K562 treated with DMSO at 1 percent for 4 hours (cell line): ENCODE data around the gene KRTAP4-16. TPM values are rescaled to one million over a fixed set of nuclear protein-coding genes. Genes with fewer than 3 reads are reported as not detected.

Experiments
- total RNA-seq: library from RNA; unstranded; fragments of 300-600 nt; gene quantifications from 2 replicates; pipeline ENCODE4 v1.2.3, GENCODE V29; 2022; ENCODE audit not compliant: insufficient read depth

Gene KRTAP4-16
- not detected in 2 replicates for total RNA-seq

DNA sequence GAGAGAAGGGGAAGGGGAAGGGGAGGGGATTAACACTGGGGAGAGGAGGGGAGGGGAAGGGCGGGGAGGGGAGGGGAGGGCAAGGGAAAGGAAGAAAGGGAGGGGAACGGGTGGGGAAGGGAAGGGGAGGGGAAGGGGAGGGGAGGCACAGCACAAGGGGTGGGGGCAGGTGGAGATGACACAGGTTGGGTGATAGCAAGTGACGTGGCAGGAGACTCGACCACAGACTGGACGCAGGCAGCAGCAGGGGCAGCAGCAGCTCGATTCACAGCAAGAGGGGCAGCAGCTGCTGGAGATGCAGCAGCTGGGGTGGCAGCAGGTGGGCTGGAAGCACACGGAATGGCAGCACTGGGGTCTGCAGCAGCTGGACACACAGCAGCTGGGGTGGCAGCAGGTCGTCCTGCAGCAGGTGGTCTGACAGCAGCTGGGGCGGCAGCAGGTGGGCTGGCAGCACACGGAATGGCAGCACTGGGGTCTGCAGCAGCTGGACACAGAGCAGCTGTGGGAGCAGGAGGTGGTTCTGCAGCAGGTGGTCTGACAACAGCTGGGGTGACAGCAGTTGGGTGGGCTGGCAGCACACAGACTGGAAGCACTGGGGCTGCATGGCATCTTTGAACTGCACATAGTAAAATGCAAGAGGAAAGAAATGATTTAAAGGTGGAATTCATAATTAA lies at the start of gene KRTAP4-16:
TSS of gene KRTAP4-16 (minus strand) at position 624 of the 674 bp plus-strand sequence. CDS start at position 624, 0 bp downstream.

DNA sequence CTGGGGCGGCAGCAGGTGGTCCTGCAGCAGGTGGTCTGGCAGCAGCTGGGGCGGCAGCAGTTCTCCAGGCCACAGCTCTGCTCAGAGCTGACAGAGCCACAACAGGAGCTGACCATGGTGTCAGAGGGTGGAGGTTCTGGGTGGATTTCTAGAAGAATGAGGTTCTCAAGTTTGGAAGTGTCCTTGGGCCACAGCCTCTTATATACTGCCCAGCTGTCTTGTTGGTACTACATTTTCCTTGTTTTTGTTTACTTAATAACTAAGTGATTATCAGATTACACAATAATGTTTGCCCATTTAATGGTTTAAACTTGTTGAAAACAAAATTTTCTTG lies 47.6 kb upstream of the KRTAP4-16 start, which contains the start of gene KRTAP4-5:
TSS of gene KRTAP4-5 (minus strand) at position 174 of the 334 bp plus-strand sequence. CDS start at position 116, 58 bp downstream.

DNA sequence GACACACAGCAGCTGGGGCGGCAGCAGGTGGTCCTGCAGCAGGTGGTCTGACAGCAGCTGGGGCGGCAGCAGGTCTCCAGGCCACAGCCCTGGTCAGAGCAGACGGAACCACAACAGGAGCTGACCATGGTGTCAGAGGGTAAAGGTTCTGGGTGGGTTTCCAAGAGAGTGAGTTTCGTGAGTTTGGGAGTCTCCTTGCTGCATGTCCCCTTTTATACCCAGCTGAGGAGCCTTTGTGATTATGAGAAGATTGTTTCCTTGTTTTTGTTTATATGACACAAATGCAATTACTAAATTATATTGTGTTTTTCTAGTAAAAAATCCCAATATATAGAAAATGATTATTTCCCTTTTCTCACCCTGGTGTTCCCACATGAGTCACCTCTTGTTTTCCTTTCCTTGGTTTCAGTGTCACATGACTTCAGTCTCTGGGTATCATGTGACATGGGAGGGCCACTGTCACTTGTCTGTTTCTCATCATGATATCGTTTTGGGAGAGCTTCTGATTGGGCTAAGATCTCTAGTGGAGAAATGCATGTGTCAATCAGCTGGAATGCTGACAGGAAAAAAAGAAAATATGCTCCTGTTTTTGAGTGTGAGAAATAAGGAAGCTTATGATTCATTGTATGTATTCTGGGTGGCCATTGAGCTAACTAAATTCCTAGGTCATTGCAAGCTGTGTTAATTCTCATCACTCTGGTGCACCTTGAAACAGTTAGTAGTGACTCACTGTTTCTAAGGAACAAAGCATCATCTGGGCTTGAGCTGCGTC lies 38.5 kb upstream of the KRTAP4-16 start, which contains the start of gene KRTAP4-6:
TSS of gene KRTAP4-6 (minus strand) at position 185 of the 772 bp plus-strand sequence. CDS start at position 128, 57 bp downstream.

DNA sequence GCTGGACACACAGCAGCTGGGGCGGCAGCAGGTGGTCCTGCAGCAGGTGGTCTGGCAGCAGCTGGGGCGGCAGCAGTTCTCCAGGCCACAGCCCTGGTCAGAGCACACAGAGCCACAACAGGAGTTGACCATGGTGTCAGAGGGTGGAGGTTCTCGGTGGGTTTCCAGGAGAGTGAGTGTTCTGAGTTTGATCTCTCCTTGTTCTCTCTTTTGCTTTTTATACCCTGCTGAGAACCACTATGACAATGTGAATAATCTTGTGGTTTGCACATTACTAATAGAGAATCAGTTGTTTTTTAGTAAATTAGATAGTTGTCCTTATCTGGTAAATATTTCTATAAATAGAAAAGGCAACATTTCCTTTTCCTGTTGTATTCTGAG lies 22.0 kb upstream of the KRTAP4-16 start, which contains the start of gene KRTAP4-12:
TSS of gene KRTAP4-12 (minus strand) at position 192 of the 381 bp plus-strand sequence. CDS start at position 132, 60 bp downstream.

DNA sequence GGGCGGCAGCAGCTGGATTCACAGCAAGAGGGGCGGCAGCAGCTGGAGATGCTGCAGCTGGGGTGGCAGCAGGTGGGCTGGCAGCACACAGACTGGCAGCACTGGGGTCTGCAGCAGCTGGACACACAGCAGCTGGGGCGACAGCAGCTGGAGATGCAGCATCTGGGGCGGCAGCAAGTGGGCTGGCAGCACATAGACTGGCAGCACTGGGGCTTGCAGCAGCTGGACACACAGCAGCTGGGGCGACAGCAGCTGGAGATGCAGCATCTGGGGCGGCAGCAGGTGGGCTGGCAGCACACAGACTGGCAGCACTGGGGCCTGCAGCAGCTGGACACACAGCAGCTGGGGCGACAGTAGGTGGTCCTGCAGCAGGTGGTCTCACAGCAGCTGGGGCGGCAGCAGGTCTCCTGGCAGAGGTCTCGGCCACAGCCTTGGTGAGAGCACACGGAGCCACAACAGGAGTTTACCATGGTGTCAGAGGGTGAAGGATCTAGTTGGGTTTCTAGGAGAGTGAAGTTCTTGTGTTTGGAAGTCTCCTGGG lies 15.9 kb upstream of the KRTAP4-16 start, which contains the start of gene KRTAP4-11:
TSS of gene KRTAP4-11 (minus strand) at position 528 of the 541 bp plus-strand sequence. CDS start at position 470, 58 bp downstream.

DNA sequence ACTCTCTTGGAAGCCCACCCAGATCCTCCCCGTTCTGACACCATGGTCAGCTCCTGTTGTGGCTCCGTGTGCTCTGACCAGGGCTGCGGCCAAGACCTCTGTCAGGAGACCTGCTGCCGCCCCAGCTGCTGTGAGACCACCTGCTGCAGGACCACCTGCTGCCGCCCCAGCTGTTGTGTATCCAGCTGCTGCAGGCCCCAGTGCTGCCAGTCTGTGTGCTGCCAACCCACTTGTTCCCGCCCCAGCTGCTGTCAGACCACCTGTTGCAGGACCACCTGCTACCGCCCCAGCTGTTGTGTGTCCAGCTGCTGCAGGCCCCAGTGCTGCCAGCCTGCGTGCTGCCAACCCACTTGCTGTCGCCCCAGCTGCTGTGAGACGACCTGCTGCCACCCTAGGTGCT lies 3.3 kb upstream of the KRTAP4-16 start, which contains the start of gene KRTAP4-9:
TSS of gene KRTAP4-9 (plus strand) at position 43 of the 400 bp plus-strand sequence. CDS start at position 43, 0 bp downstream.

DNA sequence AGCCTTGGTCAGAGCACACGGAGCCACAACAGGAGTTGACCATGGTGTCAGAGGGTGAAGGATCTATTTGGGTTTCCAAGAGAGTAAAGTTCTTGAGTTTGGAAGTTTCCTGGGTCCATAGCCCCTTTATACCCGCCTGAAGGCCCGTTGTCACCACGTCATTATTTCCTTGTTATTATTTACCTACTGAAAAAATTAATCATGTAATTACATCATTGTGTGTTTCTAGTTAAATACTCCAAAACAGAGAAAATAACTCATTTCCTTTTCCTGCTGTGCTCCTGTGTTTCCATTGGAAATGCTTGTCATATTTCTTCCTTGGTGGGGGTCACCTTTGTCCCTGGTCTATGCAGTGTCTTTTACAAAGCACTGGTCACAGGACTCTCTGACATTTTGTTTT lies 4.0 kb downstream of the KRTAP4-16 start, which contains the start of gene KRTAP4-8:
TSS of gene KRTAP4-8 (minus strand) at position 101 of the 400 bp plus-strand sequence. CDS start at position 43, 58 bp downstream.

DNA sequence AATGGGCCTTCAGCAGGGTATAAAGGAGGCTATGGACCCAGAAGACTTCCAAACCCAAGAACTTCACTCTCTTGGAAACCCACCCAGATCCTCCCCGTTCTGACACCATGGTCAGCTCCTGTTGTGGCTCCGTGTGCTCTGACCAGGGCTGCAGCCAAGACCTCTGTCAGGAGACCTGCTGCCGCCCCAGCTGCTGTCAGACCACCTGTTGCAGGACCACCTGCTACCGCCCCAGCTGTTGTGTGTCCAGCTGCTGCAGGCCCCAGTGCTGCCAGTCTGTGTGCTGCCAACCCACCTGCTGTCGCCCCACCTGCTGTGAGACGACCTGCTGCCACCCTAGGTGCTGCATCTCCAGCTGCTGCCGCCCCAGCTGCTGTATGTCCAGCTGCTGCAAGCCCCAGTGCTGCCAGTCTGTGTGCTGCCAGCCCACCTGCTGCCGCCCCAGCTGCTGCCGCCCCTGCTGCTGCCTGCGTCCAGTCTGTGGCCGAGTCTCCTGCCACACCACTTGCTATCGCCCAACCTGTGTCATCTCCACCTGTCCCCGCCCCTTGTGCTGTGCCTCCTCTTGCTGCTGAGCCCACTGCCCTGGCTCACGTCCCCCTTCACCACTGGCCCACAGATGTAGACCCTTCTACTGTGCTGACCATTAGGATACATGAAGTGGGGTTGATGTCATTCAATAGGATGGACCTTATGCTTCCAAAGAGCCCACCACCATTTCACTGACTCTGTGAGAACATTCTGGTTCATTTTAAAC lies 17.7 kb downstream of the KRTAP4-16 start, which contains the start of gene KRTAP4-7:
TSS of gene KRTAP4-7 (plus strand) at position 51 of the 757 bp plus-strand sequence. CDS start at position 108, 57 bp downstream.

DNA sequence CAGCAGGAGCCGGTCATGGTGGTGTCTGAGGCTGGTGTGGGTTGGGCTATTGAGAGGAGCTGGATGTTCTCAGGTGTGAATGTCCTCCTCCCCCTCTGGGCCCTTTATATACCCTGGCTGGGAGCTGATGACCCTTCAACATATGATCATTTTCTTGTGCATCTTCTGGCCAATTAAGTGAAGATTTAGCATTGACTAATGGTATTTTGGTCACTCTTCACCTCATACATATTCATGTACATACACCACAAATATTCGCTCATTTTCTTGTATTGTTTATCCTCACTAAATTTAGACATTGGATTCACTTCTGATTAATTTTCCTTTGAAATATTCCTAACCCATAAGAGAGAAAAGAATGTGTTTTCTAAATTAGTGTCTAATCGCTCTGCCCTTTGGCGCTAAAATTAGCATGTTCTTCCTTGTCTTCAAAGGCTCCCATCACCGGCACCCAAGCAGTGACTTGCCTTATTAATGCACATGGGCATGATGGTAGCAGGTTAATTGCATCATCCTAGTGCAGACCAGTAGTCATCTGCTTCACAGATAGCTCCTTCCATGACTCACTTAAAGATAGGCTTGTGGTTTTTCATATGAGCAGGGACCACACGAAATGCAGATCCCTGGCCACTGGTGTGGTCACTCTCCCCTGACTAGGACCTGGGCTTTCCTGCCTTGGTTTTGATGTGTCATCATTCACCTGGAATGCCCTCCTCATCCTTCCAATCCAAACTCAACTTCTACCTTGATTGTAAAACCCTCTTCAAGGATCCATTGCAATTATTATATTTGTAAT lies 36.0 kb downstream of the KRTAP4-16 start, which contains the start of gene KRTAP2-4:
TSS of gene KRTAP2-4 (minus strand) at position 51 of the 796 bp plus-strand sequence. CDS start at position 17, 34 bp downstream.

DNA sequence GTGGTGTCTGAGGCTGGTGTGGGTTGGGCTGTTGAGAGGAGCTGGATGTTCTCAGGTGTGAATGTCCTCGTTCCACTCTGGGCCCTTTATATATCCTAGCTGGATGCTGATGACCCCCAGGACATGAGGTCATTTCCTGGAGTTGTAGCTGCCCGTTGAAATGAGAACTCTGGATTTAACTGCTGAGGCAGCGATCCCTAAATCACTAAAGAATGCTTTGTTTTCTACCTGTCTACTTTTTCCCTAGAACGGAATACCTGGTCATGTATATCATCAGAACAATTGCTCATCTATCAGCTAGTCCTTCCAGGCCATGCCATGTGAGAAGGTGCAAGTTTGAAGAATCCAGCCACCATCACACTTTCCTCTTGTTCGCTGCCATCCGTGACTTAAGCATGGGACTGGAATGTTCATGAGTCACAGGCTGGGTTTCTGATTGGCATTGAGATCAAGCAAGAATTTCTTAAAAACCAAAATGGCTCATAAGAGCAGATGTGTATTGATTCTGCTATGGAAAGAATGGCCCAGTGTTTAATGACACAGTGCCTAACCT lies 41.9 kb downstream of the KRTAP4-16 start, which contains the start of gene KRTAP2-3:
TSS of gene KRTAP2-3 (minus strand) at position 63 of the 553 bp plus-strand sequence. CDS start 64 bp downstream, outside the sequence.

DNA sequence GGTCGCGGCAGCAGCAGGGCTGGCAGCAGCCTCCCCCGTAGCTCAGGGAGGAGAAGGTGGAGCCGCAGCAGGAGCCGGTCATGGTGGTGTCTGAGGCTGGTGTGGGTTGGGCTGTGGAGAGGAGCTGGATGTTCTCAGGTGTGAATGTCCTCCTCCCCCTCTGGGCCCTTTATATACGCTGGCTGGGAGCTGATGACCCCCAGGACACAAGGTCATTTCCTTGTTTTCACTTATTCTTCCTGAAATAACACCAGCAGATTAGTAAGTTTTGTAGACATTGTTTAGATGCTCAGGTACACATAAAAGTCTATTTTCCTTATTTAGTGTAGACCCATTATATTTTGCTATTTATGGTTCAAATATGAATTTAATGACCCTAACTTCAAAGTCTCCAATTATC lies 46.9 kb downstream of the KRTAP4-16 start, which contains the start of gene KRTAP2-2:
TSS of gene KRTAP2-2 (minus strand) at position 101 of the 400 bp plus-strand sequence. CDS start at position 82, 19 bp downstream.

Other genes with a start within 250 kb of the KRTAP4-16 start
- gene KRT12, start 235.0 kb downstream of the KRTAP4-16 start, total RNA-seq = 5.7 and 8.8 TPM in 2 replicates
- not detected in 2 replicates for gene KRT20, start 217.0 kb downstream of the KRTAP4-16 start, total RNA-seq
- gene KRT23, start 164.6 kb downstream of the KRTAP4-16 start, total RNA-seq = not detected in 2 replicates
- not detected in 2 replicates for gene KRT39, start 135.3 kb downstream of the KRTAP4-16 start, total RNA-seq
- gene KRT40, start 117.9 kb downstream of the KRTAP4-16 start, total RNA-seq = not detected in 2 replicates
- not detected in 2 replicates for gene KRTAP3-3, start 108.0 kb downstream of the KRTAP4-16 start, total RNA-seq
- gene KRTAP3-2, start 102.3 kb downstream of the KRTAP4-16 start, total RNA-seq = not detected in 2 replicates
- gene KRTAP3-1, start 93.1 kb downstream of the KRTAP4-16 start, total RNA-seq = not detected in 2 replicates
- not detected in 2 replicates for gene KRTAP1-5, start 75.0 kb downstream of the KRTAP4-16 start, total RNA-seq
- not detected in 2 replicates for gene KRTAP1-4, start 72.0 kb downstream of the KRTAP4-16 start, total RNA-seq
- not detected in 2 replicates for gene KRTAP1-3, start 67.3 kb downstream of the KRTAP4-16 start, total RNA-seq
- gene KRTAP1-1, start 60.8 kb downstream of the KRTAP4-16 start, total RNA-seq = not detected in 2 replicates
- not detected in 2 replicates for gene KRTAP2-1, start 54.9 kb downstream of the KRTAP4-16 start, total RNA-seq
- gene KRTAP2-2, start 47.0 kb downstream of the KRTAP4-16 start, total RNA-seq = not detected in 2 replicates
- gene KRTAP2-3, start 42.1 kb downstream of the KRTAP4-16 start, total RNA-seq = not detected in 2 replicates
- not detected in 2 replicates for gene KRTAP2-4, start 36.3 kb downstream of the KRTAP4-16 start, total RNA-seq
- gene KRTAP4-7, start 18.1 kb downstream of the KRTAP4-16 start, total RNA-seq = not detected in 2 replicates
- not detected in 2 replicates for gene KRTAP4-8, start 4.1 kb downstream of the KRTAP4-16 start, total RNA-seq
- gene KRTAP4-9, start 3.2 kb upstream of the KRTAP4-16 start, total RNA-seq = not detected in 2 replicates
- not detected in 2 replicates for gene KRTAP4-11, start 16.2 kb upstream of the KRTAP4-16 start, total RNA-seq
- gene KRTAP4-12, start 22.0 kb upstream of the KRTAP4-16 start, total RNA-seq = not detected in 2 replicates
- not detected in 2 replicates for gene KRTAP4-6, start 38.3 kb upstream of the KRTAP4-16 start, total RNA-seq
- not detected in 2 replicates for gene KRTAP4-5, start 47.6 kb upstream of the KRTAP4-16 start, total RNA-seq
- gene KRTAP4-4, start 58.5 kb upstream of the KRTAP4-16 start, total RNA-seq = not detected in 2 replicates
- gene KRTAP4-3, start 66.0 kb upstream of the KRTAP4-16 start, total RNA-seq = not detected in 2 replicates
- not detected in 2 replicates for gene KRTAP4-2, start 76.0 kb upstream of the KRTAP4-16 start, total RNA-seq
- not detected in 2 replicates for gene KRTAP4-1, start 82.7 kb upstream of the KRTAP4-16 start, total RNA-seq
- gene KRTAP9-1, start 87.7 kb upstream of the KRTAP4-16 start, total RNA-seq = not detected in 2 replicates
- gene KRTAP9-2, start 124.4 kb upstream of the KRTAP4-16 start, total RNA-seq = not detected in 2 replicates
- not detected in 2 replicates for gene KRTAP9-3, start 130.2 kb upstream of the KRTAP4-16 start, total RNA-seq
- not detected in 2 replicates for gene KRTAP9-8, start 135.8 kb upstream of the KRTAP4-16 start, total RNA-seq
- gene KRTAP9-4, start 147.5 kb upstream of the KRTAP4-16 start, total RNA-seq = not detected in 2 replicates
- not detected in 2 replicates for gene KRTAP9-9, start 153.2 kb upstream of the KRTAP4-16 start, total RNA-seq
- gene KRTAP9-6, start 163.2 kb upstream of the KRTAP4-16 start, total RNA-seq = not detected in 2 replicates
- gene KRTAP9-7, start 173.5 kb upstream of the KRTAP4-16 start, total RNA-seq = not detected in 2 replicates
- not detected in 2 replicates for gene KRTAP29-1, start 200.6 kb upstream of the KRTAP4-16 start, total RNA-seq
- not detected in 2 replicates for gene KRTAP16-1, start 207.1 kb upstream of the KRTAP4-16 start, total RNA-seq
- not detected in 2 replicates for gene KRTAP17-1, start 213.5 kb upstream of the KRTAP4-16 start, total RNA-seq
- not detected in 2 replicates for gene KRT33A, start 248.6 kb upstream of the KRTAP4-16 start, total RNA-seq